Stimulated activated naive CD8-positive, alpha-beta T cell treated with anti-CD3 and anti-CD28 coated beads, Interleukin-15, amount 100 ng/mL, for 72 hours (primary cell): Measurements from ENCODE around the gene NOC2L.

Experiments used
- ATAC-seq: fragments of 150-1000 bp; cut with Tn5 transposase; 2 replicates; pipeline ENCODE4 v1.10.0; 2021; ENCODE audit warnings: mild to moderate bottlenecking, moderate library complexity
- DNase-seq, 2 donors: peaks; one replicate each; pipeline ENCODE4 v3.0.0; 2021 to 2022
- H3K27ac Mint-ChIP-seq, 2 donors: one replicate each; pipeline ENCODE4 v1.8.0; 2022; ENCODE audit warnings: mild to moderate bottlenecking in 2 of 2, mixed read lengths in 2 of 2, moderate library complexity in 2 of 2
- H3K27me3 Mint-ChIP-seq: one replicate; pipeline ENCODE4 v1.8.0; 2022; ENCODE audit warnings: mixed read lengths
- H3K4me1 Mint-ChIP-seq: one replicate; pipeline ENCODE4 v1.8.0; 2022; ENCODE audit warnings: mild to moderate bottlenecking, mixed read lengths
- H3K4me3 Mint-ChIP-seq, 2 donors: one replicate each; pipeline ENCODE4 v1.8.0; 2022; ENCODE audit warnings: mild to moderate bottlenecking in 2 of 2, mixed read lengths in 2 of 2, moderate library complexity in 1 of 2
- H3K9me3 Mint-ChIP-seq, 2 donors: one replicate each; pipeline ENCODE4 v1.8.0; 2022; ENCODE audit warnings: mixed read lengths in 2 of 2

NOC2L gene

GRCh38 chr1:916173-917075, 42.6 kb downstream of the NOC2L start:
- Mint-ChIP-seq H3K27me3 (peaks cover 92% of the 10 kb centered on the region), H3K4me3 (no peak overlapping the region), H3K4me1 (peaks cover 13% of the 10 kb centered on the region), H3K9me3 (no peaks in the 10 kb centered on the region), H3K27ac (no peak overlapping the region)
- DNase-seq (no peak), ATAC-seq (no peak)

GRCh38 chr1:915295-916172, 43.5 kb downstream of the NOC2L start:
- Mint-ChIP-seq H3K4me3 (no peak overlapping the region), H3K27me3 (peaks cover 92% of the 10 kb centered on the region), H3K4me1 (peaks cover 13% of the 10 kb centered on the region), H3K27ac (no peak overlapping the region), H3K9me3 (no peaks in the 10 kb centered on the region)
- no peak for DNase-seq
- ATAC-seq = no peak

- DNase-seq = no peak
- Mint-ChIP-seq H3K27ac (peak overlapping the region in 1 of 2 donors; percentile 34), H3K27me3 (peaks cover 90% of the 10 kb centered on the region), H3K4me1 (peaks cover 10% of the 10 kb centered on the region), H3K9me3 (no peaks in the 10 kb centered on the region), H3K4me3 (no peak overlapping the region)
- ATAC-seq = no peak
Observed at GRCh38 chr1:914891-915280, 44.2 kb downstream of the NOC2L start.

GRCh38 chr1:914131-914890, 44.7 kb downstream of the NOC2L start:
- no peak for ATAC-seq
- DNase-seq = no peak
- H3K4me3 Mint-ChIP-seq = no peak overlapping the region
- no peaks in the 10 kb centered on the region for H3K9me3 Mint-ChIP-seq
- H3K4me1 Mint-ChIP-seq = peaks cover 10% of the 10 kb centered on the region
- peaks cover 87% of the 10 kb centered on the region for H3K27me3 Mint-ChIP-seq
- H3K27ac Mint-ChIP-seq = no peak overlapping the region

- H3K4me1 Mint-ChIP-seq = peaks cover 10% of the 10 kb centered on the region
- no peak for DNase-seq
- no peak overlapping the region for H3K27ac Mint-ChIP-seq
- no peak overlapping the region for H3K4me3 Mint-ChIP-seq
- H3K9me3 Mint-ChIP-seq = no peaks in the 10 kb centered on the region
- ATAC-seq = peak; percentile 8
- peaks cover 80% of the 10 kb centered on the region for H3K27me3 Mint-ChIP-seq
Observed at GRCh38 chr1:913491-914130, 45.4 kb downstream of the NOC2L start.

GRCh38 chr1:912740-913301, 46.2 kb downstream of the NOC2L start:
- Mint-ChIP-seq H3K4me1 (peaks cover 10% of the 10 kb centered on the region), H3K4me3 (no peak overlapping the region), H3K27ac (no peak overlapping the region), H3K27me3 (peaks cover 80% of the 10 kb centered on the region), H3K9me3 (no peaks in the 10 kb centered on the region)
- peak; percentile 27 for ATAC-seq
- DNase-seq = no peak

GRCh38 chr1:911875-912739, 46.9 kb downstream of the NOC2L start:
- peaks cover 10% of the 10 kb centered on the region for H3K4me1 Mint-ChIP-seq
- H3K4me3 Mint-ChIP-seq = no peak overlapping the region
- no peak overlapping the region for H3K27ac Mint-ChIP-seq
- peaks cover 80% of the 10 kb centered on the region for H3K27me3 Mint-ChIP-seq
- H3K9me3 Mint-ChIP-seq = no peaks in the 10 kb centered on the region
- ATAC-seq = no peak
- DNase-seq = no peak

- Mint-ChIP-seq H3K4me3 (no peak overlapping the region), H3K27ac (no peak overlapping the region), H3K4me1 (peaks cover 16% of the 10 kb centered on the region), H3K9me3 (no peaks in the 10 kb centered on the region), H3K27me3 (peaks cover 85% of the 10 kb centered on the region)
- no peak for ATAC-seq
- DNase-seq = peak in 1 of 2 donors; percentile 7
Observed at GRCh38 chr1:910881-911721, 48.0 kb downstream of the NOC2L start.

GRCh38 chr1:910311-910880, 48.7 kb downstream of the NOC2L start:
- H3K4me1 Mint-ChIP-seq = peaks cover 19% of the 10 kb centered on the region
- no peak overlapping the region for H3K4me3 Mint-ChIP-seq

GRCh38 chr1:909861-910310, 49.2 kb downstream of the NOC2L start:
- H3K27ac Mint-ChIP-seq = no peak overlapping the region
- H3K27me3 Mint-ChIP-seq = peaks cover 85% of the 10 kb centered on the region
- DNase-seq (peak in 1 of 2 donors; percentile 6), ATAC-seq (peak; percentile 7)
- peaks cover 24% of the 10 kb centered on the region for H3K4me1 Mint-ChIP-seq
- no peaks in the 10 kb centered on the region for H3K9me3 Mint-ChIP-seq
- no peak overlapping the region for H3K4me3 Mint-ChIP-seq

More at GRCh38 chr1:910311-910880, 48.7 kb downstream of the NOC2L start:
- ATAC-seq (no peak), DNase-seq (peak in 1 of 2 donors; percentile 8)
- peaks cover 85% of the 10 kb centered on the region for H3K27me3 Mint-ChIP-seq
- H3K27ac Mint-ChIP-seq = no peak overlapping the region
- H3K9me3 Mint-ChIP-seq = no peaks in the 10 kb centered on the region

GRCh38 chr1:908661-909060, 50.4 kb downstream of the NOC2L start:
- peaks cover 29% of the 10 kb centered on the region for H3K4me1 Mint-ChIP-seq
- H3K9me3 Mint-ChIP-seq = no peaks in the 10 kb centered on the region
- DNase-seq (no peak), ATAC-seq (no peak)
- H3K27ac Mint-ChIP-seq = no peak overlapping the region
- H3K4me3 Mint-ChIP-seq = no peak overlapping the region
- peaks cover 79% of the 10 kb centered on the region for H3K27me3 Mint-ChIP-seq

- no peak overlapping the region for H3K27ac Mint-ChIP-seq
- DNase-seq = peak in 1 of 2 donors; percentile 7
- H3K27me3 Mint-ChIP-seq = peaks cover 79% of the 10 kb centered on the region
- no peak for ATAC-seq
- no peak overlapping the region for H3K4me3 Mint-ChIP-seq
- peaks cover 29% of the 10 kb centered on the region for H3K4me1 Mint-ChIP-seq
- no peaks in the 10 kb centered on the region for H3K9me3 Mint-ChIP-seq
Observed at GRCh38 chr1:907611-908451, 51.2 kb downstream of the NOC2L start.
